ENCODE measurements around the gene CEP170B. TPM values are rescaled to one million over a fixed set of nuclear protein-coding genes. Genes with fewer than 3 reads are reported as not detected.

Gene CEP170B
- total and polyA plus RNA-seq, 2 of the 8 experiments (the other 6 are each of a cell fraction or from before 2014, with no cell fraction given): 9.1 to 33.8 TPM

DNA sequence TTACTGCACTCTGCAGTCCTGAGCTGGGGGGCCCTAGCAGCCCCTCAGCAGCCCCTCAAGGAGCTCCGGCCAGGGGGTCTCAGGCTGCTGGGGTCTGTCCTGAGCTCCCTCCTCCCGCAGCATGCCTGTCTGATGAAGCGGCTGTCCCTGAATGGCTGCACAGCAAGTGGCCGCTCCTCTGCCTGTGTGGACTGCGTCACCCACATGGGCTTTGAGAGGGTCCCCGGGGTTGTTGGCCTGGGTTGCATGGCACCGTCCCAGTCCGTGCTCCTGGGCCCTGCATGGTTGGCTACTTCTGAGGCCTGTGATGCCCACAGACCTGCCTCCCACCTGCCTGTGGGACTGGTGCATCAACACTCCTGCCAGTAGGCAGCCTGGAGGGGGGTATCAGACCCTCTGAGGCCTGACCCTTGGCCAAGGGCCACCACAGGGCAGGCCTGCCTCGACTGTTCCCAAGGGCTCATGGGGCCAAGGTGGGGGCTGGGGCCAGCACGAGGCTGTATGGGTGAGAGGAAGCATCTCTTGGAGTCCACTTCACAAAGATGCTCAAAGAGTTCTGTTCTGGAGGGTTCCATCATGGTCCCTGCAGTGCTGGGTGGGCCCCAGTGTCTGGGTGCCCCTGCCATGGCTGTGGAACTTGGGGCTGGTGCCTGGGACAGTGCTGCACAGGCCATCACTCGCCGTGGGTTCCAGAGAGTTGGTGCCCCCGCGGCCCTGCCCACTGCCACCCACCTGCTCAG is 12.2 kb downstream of the CEP170B start:
- WGBS, 2 experiments (ENCODE audit: extremely low coverage in 1 of 2, insufficient coverage in 1 of 2, insufficient read length in 1 of 2, insufficient replicate concordance in 2 of 2, low coverage in 1 of 2, low lambda C conversion rate in 2 of 2, missing lambda C conversion rate in 1 of 2): 84% methylated on average over 13 of the region's 14 CpGs; no CpG with 5 or more reads in 1 of the 2 experiments
- peaks cover 0 to 2% of the 10 kb centered on the region in 2 experiments; a peak in 1 of 4 replicates for H3K79me2 ChIP-seq (ENCODE audit: control insufficient read depth in 1 of 2, insufficient read depth in 2 of 2, low read length in 2 of 2)
- DNase-seq (ENCODE audit: low read depth in 1 of 2, low spot score in 2 of 2) (peak in 1 of 2 experiments; percentile 43), FAIRE-seq (no peak)
- H3K79me1 ChIP-seq (ENCODE audit: low read depth, low read length): peaks cover 11% of the 10 kb centered on the region
- H3K27ac ChIP-seq (ENCODE audit: low read depth, low read length): no peak overlapping the region
- peaks cover 0 to 6% (median 4%) of the 10 kb centered on the region in 4 experiments; a peak in 4 of 8 replicates for H3K36me3 ChIP-seq (ENCODE audit: control insufficient read depth in 2 of 4, insufficient read depth in 4 of 4, low read length in 3 of 4)
- peaks cover 11 to 30% of the 10 kb centered on the region in 2 experiments for H4K20me1 ChIP-seq (replicated peaks in 1 of 2; ENCODE audit: control insufficient read depth in 1 of 2, insufficient read depth in 2 of 2, low read length in 2 of 2)
- no peak overlapping the region for H2BK20ac ChIP-seq (ENCODE audit: low read length)
- H2AK5ac ChIP-seq (ENCODE audit: low read depth, low read length): no peak overlapping the region
- H4K8ac ChIP-seq (ENCODE audit: extremely low read depth, insufficient read depth, low read length): 0 out of 2 replicates have a peak overlapping the region, but pooled peaks have one; percentile 1
- H2BK5ac ChIP-seq (ENCODE audit: low read depth, low read length): no peak overlapping the region
- H3K56ac ChIP-seq (replicated peaks; ENCODE audit: insufficient read length, low read depth, low read length): no peak overlapping the region
- H3K9me3 ChIP-seq (ENCODE audit: insufficient read depth in 2 of 2, low read depth in 1 of 2, low read length in 1 of 2): no peaks in the 10 kb centered on the region
- ChIA-PET CTCF (ENCODE audit: partially characterized antibody) (interaction anchor here (0.9 to 1.5 kb wide), 7 partner anchors 10 to 56 kb away, joined by 3 to 4 read pairs (median 3); no protein-coding TSS in a partner anchor), POLR2A (ENCODE audit: partially characterized antibody) (interaction anchor here (0.9 to 1.3 kb wide), 7 partner anchors 10 to 56 kb away, joined by 3 to 7 read pairs (median 4); partner anchors contain the start of gene CEP170B)
- H3K4me3 ChIP-seq (ENCODE audit: extremely low read depth in 1 of 4, insufficient read depth in 2 of 4, low read depth in 3 of 4, low read length in 4 of 4): no peak overlapping the region
- H2AFZ ChIP-seq (ENCODE audit: low read length): no peak overlapping the region
- H3K23me2 ChIP-seq (ENCODE audit: low read depth, low read length): peaks cover 2% of the 10 kb centered on the region; the same call in 1 of the 2 replicates
- no peak overlapping the region for H3K4ac ChIP-seq (replicated peaks; ENCODE audit: insufficient read length, low read depth, low read length)
- 0 out of 2 replicates have a peak overlapping the region, but pooled peaks have one; percentile 9 for H2BK12ac ChIP-seq (ENCODE audit: low read depth, low read length)
- H3K4me2 ChIP-seq (ENCODE audit: insufficient read depth in 1 of 2, low read depth in 2 of 2, low read length in 2 of 2): no peak overlapping the region
- H3K4me1 ChIP-seq (replicated peaks in 1 of 4; ENCODE audit: control insufficient read depth in 3 of 4, insufficient read depth in 4 of 4, low read length in 3 of 4): peaks cover 0 to 31% (median 14%) of the 10 kb centered on the region in 4 experiments; a peak in 6 of 7 replicates
- H3K18ac ChIP-seq (ENCODE audit: extremely low read depth, low read length): no peak overlapping the region
- H2BK120ac ChIP-seq (replicated peaks; ENCODE audit: low read depth, low read length): no peak overlapping the region
- no peaks in the 10 kb centered on the region for H3K27me3 ChIP-seq (replicated peaks in 1 of 4; ENCODE audit: control insufficient read depth in 3 of 4, extremely low read depth in 1 of 4, insufficient read depth in 3 of 4, low read length in 3 of 4)
- H3K9ac ChIP-seq (replicated peaks in 1 of 4; ENCODE audit: extremely low read depth in 1 of 4, low read depth in 3 of 4, low read length in 3 of 4): no peak overlapping the region
- no peak overlapping the region for H2BK15ac ChIP-seq (ENCODE audit: low read length)
- no peak overlapping the region for H3K23ac ChIP-seq (ENCODE audit: insufficient read length)
- no peak overlapping the region for H3K14ac ChIP-seq (ENCODE audit: insufficient read length)
- H4K5ac ChIP-seq (ENCODE audit: insufficient read length, low read depth, low read length): no peak overlapping the region
- TF ChIP-seq GTF2F1 (IDR thresholded peaks at IDR 0.05; ENCODE audit: borderline replicate concordance, low read depth, low read length): no peak
- no peak for TF ChIP-seq SIRT6 (IDR thresholded peaks at IDR 0.05; ENCODE audit: low read length)
- TF ChIP-seq, protein P1, sequence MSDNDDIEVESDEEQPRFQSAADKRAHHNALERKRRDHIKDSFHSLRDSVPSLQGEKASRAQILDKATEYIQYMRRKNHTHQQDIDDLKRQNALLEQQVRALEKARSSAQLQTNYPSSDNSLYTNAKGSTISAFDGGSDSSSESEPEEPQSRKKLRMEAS (IDR thresholded peaks at IDR 0.05): no peak
- TF ChIP-seq CBX5 (IDR thresholded peaks at IDR 0.05; ENCODE audit: low read depth, low read length): no peak
- TF ChIP-seq EP300 (IDR thresholded peaks at IDR 0.05; ENCODE audit: borderline replicate concordance in 1 of 2, low read depth in 2 of 2, low read length in 2 of 2): no peak
- no peak for TF ChIP-seq SP4 (IDR thresholded peaks at IDR 0.05; ENCODE audit: low read length)
- TF ChIP-seq, protein P2, sequence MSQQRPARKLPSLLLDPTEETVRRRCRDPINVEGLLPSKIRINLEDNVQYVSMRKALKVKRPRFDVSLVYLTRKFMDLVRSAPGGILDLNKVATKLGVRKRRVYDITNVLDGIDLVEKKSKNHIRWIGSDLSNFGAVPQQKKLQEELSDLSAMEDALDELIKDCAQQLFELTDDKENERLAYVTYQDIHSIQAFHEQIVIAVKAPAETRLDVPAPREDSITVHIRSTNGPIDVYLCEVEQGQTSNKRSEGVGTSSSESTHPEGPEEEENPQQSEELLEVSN (IDR thresholded peaks at IDR 0.05): no peak
- no peak overlapping the region for H4K91ac ChIP-seq (replicated peaks; ENCODE audit: insufficient read length, low read length)

All from H1 (cell line).